HG02588 (cell line): ENCODE measurements around the gene ALX3.

Source experiments
- ATAC-seq: cut with Tn5 transposase; IDR thresholded peaks from one replicate; pipeline ENCODE4 v1.9.1; 2021; ENCODE audit warnings: mild to moderate bottlenecking, moderate library complexity; ENCODE audit not compliant: unreplicated experiment

Gene ALX3

DNA sequence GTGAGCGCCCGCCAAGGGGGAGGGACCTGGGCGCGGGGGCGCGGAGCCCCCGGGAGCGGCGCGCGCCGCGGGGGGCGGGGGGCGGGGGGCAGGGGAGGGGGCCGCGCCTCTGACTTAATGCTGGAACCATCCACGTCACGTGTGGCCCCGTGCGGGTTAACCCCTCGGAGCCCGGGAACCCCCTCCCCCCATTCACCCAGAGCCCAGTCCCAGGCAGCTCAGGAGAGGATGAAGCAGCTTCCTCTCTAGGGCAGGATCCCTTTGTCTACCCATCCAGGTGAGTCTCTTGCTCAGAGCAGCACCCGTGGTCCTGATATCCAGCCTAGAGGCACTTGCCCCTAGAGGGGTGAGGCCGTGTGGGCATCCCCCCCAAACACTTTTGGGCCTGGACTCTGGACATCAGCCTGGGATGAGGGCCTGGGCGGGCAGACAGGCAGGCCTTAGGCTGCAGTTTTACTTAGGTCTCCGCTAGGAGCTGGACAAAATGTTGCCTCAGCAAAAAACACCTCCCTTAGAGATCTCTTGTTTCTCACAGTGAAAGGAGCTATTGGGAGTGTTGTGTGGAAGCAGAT lies at the start of gene ALX3:
Gene ALX3 (minus strand): TSS at position 2 of the 572 bp plus-strand sequence. CDS start 60 bp downstream, outside the sequence.
- no peak for ATAC-seq

GRCh38 chr1:110119843-110120242 lies 49.4 kb upstream of the ALX3 start:
- no peak for ATAC-seq

DNA sequence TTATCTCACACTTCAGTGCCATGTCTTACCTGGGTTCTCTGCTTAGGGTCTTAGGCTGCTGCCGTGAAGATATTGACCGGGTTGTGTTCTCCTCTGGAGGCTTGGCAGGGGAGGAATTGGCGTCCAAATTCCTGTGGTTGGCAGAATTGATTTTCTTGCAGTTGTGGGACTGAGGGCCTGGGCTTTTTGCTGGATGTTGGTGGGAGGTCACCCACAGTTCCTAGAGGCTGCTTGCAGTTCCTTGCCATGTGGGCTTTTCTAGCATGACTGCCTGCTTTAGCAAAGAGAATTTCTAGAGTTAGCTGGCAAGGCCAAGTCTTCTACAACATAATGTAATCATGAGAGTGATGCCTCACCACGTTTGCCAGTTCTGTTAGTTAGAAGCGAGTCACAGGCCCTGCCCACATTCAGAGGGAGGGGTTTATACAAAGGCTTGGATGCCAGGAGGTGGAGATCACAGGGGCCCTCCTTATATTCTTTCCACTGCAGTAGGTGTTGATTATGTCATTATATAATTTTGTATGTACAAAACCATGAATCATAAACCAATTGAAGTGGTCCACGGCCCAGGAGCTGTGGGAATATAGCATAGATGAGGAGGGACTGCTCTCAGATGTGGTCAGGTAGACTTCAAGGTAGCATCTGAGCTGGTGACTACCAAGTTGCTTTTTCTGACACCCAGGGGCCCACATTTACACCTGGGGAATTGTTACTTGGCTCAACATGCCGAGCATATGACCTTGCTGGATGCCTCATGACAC lies 48.3 kb upstream of the ALX3 start:
- ATAC-seq, result no peak

DNA sequence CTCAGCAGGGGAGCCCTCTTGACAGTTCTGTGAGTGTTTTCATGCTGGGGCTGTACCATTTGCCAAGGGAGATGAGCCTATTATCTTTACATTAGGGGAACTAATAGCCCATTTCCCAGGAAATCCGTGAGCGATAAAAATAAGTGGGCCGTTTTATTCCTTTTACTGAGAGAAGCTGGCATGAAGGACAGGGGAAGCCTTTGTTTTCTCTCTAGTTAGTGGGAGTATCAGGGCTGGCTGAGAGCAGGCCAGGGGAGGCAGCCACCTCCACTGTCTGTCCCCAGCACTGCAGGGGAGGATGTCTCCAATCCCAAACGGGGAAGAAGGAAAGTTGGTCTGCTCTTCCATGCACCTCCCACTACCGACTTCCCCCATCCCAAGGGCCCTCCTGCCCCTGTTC lies 44.3 kb upstream of the ALX3 start:
- ATAC-seq, result no peak

DNA sequence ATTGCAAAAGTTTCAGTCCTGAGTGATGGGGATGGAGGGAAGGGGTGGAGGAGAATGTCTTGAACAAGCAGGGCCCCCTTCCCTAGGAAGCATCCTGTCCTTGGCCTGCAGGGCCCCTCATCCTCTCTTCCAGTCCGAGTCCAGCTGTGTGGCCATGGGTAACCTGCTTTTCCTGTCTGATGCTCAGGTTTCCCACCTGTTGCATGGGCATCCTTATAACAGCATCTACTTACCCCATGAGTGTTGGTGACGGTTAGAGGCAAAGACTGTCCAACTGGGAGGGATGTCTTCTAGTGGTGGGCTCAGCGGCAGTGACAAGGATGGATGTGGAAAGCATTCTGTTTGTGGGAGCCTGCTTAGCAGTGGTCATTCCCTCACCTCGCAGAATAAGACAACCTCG lies 43.7 kb upstream of the ALX3 start:
- ATAC-seq, result no peak

DNA sequence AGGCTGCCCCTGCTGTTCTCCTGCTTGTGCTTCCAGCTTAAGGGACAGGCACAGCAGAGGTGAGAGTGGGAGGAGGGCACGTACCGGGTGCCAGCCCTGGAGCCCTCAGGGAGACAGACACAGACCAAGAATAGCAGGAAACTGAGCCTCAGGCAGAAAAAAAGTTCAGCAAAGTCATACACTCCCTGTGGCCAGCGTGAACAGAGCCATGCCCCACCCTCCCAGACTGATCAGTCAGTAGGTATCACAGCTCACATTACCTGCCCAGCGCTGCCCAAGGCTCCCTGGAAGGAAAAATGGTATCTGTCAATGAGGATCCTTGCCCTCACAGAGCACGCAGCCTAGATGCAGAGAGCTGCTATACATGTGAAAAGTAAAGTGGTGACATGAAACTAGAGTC lies 43.1 kb upstream of the ALX3 start:
- ATAC-seq, result no peak

GRCh38 chr1:110112656-110113055 lies 42.2 kb upstream of the ALX3 start:
- ATAC-seq, result no peak

DNA sequence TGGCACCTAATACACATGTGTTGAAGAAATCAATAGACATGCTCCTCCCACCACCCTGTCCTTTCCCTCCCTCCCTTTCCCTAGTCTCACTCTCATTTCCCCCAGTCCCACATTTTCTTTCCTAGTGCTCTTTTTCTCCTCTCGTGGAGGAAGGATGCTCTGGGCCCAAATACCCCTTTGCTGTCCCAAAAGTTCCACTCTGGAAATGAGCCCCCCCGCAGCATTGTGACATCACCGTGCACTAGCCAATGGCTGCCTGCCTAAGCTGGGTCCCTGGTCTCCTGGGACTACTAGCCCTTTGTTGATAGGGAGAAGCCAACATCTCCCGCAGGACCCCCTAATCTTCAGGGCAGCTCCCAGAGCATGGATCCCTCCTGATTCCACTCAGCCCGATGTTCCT lies 41.7 kb upstream of the ALX3 start, which contains the start of gene UBL4B:
Gene UBL4B (plus strand): TSS at position 301 of the 400 bp plus-strand sequence. CDS start 92 bp downstream, at position 393.
- ATAC-seq, result no peak

- ATAC-seq, result no peak
These were observed 40.6 kb upstream of the ALX3 start for GRCh38 chr1:110111081-110111480.

- ATAC-seq, result no peak
These were observed 37.5 kb upstream of the ALX3 start for GRCh38 chr1:110107867-110108469.

- ATAC-seq, result no peak
These were observed 35.8 kb upstream of the ALX3 start for GRCh38 chr1:110106013-110106941.

GRCh38 chr1:110102081-110102480 lies 31.6 kb upstream of the ALX3 start:
- ATAC-seq, result no peak

DNA sequence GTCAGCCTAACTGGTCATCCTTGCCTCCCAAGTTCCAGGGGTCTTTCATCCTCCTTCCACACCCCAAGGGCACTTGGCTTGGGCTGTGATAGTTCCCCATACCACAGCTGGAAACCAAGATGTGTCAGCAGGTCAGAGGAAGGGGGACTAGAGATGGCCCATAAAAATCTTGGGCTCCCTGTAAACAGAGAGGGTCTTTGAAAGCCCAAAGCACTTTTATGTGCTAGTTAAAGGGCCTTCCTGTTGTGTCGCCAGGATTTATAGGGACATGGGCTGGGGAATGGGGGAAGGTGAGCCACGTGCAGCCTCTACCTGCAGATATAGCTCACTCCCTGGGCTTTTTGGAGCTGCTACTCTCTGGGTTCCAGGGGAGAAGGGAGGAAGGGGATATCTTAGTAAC lies 29.9 kb upstream of the ALX3 start:
- no peak for ATAC-seq

GRCh38 chr1:110098222-110099026 lies 28.0 kb upstream of the ALX3 start:
- no peak for ATAC-seq

DNA sequence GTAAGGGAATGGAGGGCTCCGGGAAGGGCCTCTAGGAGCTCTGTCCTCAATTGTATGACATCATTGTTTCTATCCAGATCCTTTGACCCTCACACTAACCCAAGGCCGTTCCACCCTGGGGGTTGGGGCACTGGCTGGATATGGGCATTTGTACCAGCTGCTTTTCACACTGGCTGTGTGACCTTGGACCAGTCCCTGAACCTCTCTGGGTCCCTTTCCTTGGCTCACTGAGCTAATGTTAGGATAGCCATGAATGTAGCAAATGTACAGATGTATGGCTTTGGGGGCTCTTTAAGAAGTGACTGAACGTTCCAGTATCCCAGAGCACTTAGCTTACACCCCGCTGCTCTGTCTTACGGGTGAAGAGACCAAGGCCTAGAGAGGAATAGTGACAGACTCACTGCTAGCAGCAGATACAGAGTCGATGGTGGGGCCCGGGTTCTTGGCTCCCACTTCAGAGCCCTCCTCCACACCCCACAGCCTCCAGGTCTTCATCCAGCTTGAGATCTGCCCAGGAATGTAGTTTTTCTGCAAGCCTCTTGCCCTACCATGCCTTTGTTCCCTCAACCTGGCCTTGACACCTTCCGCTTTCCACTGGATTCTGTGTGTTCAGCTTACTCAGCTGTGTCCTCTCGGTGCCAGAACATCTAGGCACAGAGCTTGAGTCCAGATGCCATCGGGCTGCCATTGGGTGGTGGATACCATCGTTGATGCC lies 27.2 kb upstream of the ALX3 start:
- ATAC-seq, result no peak

- ATAC-seq, result no peak
These were observed 24.6 kb upstream of the ALX3 start for GRCh38 chr1:110094931-110095654.

- no peak for ATAC-seq
These were observed 22.5 kb upstream of the ALX3 start for GRCh38 chr1:110092991-110093390.

GRCh38 chr1:110091791-110092190 lies 21.3 kb upstream of the ALX3 start:
- no peak for ATAC-seq

DNA sequence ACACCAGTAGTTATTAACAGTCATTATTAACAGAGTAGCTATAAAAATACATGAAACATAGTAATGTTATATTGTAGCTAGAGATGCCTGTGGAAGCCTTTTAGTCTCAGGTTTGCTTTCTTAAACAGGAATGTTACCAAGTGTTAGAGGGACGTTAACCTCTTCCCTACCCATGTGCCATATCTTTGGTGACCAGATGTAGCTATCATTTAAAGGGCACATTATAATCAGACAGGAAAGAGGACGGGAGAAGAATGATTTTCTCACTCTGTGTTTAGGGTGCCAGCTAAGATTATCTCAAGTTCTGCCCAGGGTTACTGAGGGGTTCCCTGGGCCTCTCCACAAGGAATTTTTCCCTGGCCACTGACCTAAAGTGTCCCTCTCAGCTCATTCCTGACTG lies 20.9 kb upstream of the ALX3 start:
- ATAC-seq, result no peak
